DMS 273 treated with DMSO at 0.1 percent for 48 hours (cell line): ENCODE data around the gene AP5Z1.

Source experiments
- DNase-seq: peaks from one replicate; lab custom pipeline; 2025; lab: John Stamatoyannopoulos, UW

AP5Z1 gene

DNA sequence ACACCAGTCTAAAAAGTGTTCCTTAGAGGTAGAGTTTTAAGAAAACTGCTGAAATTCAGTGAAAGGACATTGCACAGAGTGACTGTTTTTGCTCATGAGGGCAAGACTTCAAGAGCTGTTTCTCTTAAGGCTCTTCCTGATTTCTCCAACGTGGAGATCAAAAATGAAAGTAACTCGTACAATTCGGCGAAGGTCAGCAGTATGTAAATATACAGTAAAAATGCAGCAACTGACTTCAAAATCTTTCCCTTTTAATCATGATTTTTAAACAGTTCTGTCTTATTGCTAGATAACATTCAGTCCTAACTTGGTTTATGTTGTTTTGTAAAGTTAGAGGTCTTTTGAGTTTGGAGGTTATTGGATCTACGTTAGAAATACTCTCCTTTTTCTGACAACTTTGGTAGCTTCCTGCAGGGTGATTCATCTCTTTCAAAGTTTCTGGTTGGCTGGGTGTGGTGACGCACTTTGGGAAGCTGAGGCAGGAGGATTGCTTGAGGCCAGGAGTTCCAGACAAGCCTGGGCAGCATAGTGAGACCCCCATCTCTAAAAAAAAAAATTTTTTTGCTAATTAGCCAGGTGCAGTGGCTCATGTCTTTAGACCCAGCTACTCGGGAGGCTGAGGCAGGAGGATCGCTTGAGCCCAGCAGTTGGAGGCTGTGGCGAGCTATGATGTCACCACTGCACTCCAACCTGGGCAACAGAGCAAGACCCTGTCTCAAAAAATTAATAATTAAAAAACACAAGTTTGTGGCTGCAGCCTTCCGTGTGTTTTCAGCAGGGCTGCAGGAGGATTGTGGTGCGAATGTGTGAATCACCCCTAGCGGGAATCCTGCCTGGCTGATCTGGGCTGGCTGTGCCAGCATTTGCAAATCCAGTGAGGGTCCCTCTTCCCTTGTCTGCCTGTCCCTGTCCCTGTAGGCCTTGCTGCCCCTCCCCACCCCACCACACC lies 29.2 kb upstream of the AP5Z1 start:
- no peak for DNase-seq

DNA sequence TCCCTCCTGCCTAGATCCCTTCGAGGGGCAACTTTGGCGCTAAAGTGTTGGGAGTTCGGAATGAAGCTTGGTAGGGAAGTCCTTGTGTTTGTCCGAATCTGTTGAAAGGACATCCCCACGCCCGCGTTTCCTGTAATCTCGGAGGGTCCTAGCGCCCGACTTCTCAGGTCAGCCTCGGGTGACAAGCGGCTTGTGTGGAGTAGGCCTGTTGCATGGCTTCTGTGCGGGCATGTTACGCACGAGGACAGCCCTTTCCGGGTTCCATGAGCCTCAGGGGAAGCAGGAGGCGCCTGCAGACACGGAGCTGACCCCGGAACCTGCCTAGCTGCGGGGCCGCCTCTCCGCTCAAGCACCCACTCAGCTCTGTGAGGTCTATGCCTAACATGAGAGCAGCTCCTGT lies 28.4 kb upstream of the AP5Z1 start:
- DNase-seq: no peak

DNA sequence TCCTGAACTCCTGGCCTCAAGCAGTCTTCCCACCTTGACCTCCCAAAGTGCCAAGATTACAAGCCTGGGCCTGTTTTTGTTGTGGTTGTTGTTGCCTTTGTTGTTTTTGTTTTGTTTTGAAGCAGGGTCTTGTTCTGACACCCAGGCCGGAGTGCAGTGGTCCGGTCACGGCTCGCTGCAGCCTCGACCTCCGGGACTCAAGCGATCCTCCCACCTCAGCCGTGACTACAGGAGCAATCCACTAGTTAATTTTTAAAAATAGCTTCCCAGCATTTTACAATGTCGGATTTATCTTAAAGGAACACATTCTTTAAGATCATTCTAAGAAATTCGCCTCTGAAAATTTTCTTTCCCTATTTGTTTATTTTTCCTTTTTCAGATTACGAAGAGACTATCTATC lies 27.7 kb upstream of the AP5Z1 start:
- no peak for DNase-seq

DNA sequence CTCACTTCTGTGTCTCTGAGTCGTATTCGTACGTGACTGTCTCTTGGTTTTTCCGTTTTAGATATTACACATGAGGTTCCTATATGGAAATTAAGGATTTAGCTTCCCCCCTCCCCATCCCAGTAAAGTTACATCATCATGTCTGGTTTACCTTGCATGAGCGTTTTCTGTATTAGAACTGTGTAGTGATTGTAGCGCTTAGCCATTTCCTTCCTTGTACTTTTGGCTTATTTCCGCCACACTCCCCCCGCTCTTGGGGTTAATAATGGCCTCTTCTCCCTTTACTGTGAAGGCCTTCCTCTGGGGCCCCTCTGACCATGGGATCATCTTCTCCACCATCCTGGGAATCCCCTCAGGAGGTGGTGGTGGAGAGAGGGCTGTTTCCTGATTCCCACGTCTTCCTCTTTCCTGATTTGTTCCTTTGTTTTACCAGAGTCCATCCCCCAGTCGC lies 27.2 kb upstream of the AP5Z1 start:
- no peak for DNase-seq

DNA sequence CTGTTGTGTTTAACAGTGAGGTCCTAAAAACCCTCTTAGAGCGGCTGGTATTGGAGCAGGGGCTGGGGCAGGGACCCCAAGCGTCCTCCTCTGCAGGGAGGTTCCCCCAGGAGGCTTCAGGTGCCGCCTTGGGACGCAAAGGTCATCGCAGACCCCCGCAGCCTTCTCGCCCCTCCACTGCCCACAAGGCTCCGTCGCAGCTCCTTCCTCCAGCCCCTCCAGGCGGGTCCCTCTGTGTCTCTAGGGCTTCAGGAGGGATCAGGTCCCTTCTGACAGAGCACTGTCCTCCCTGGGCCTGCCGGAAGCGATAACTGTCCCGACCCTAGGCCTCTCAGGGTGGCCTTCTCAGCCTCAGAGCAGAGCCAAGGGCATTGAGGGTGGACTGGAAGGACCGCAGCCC lies 26.1 kb upstream of the AP5Z1 start:
- no peak for DNase-seq

DNA sequence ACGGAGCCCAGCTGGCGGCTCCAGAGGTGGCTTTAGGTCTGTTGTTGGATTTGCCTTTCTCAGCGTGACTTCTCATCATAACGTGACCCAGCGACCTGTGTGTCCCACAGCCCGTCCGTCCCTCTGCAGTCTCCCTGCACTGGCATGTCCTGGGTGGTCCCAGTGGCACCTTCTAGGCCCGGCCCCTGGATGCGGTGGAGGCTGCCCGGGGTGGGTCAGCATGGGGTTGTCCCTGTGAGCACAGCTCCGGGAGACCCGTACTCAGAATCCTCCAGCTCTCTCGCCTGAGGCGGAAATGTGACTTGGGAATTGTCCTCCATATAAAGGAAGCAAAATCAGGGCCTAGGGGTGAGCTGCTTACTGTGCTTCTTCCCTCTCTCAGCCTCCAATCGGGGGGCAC lies 25.6 kb upstream of the AP5Z1 start:
- DNase-seq: no peak

DNA sequence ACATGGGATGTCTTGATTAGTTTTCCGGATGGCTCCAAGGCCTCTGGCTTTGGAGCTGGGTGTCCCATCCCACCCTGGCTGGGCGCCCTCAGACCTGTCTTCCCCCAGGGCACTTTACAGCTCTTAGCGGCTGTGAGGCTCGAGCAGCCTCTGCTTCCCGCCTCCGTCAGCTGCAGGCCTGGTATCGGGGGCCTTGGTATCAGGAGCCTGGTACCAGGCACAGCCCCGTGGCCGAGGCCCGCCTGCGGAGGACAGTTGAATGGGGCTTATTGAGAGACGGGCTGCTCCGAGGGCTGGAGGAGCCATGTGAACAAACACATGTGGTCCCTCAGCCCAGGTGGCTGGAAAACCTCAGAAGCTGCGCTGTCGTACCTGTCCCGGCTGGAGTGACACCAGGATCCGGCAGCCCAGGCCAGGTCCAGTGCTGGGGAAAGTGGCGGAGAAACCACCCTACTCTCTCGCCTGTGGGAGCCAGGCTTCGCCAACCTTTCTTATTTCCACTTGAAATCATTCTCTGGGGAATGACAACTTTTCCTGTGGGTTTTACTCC lies 23.9 kb upstream of the AP5Z1 start:
- no peak for DNase-seq

DNA sequence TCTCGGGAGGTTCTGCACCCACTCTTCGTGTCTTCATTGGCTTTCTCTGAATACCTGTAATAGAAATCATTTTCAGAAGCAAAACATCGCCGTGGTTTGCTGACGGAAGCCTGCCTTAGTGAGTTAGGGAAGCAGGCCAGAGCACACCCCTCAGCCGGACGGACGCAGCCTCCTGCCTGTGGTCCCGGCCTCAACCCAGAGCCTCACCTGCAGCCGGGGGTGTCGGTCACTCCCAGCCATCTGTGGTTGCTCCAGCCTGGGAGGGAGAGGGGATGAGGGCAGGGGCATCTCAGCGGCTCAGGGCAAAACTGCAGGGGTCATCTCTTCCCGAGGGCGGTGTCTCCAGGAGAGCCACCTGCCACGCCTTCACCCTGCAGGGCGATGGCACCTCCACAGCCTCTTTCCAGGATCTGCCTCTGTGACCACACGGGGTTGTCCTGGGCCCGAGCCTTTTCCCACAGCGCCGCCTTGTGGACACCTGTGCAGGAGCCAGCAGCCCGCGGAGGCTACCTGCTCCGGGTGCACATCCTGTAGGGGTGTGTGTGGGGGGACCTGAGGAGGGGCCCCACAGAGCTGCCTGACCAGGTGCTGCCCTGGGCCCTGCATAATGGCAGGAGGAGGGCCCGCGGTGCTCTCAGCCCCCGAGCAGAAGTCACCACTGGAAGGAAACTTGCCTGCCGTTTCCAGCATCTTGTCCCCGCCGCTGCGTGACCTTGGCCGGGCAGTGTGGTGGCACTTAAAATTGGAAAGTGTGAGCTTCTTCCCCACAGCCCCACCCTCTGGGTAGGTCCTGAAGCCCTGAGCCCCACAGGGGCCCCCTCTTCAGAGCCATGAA lies 21.6 kb upstream of the AP5Z1 start:
- DNase-seq: no peak

DNA sequence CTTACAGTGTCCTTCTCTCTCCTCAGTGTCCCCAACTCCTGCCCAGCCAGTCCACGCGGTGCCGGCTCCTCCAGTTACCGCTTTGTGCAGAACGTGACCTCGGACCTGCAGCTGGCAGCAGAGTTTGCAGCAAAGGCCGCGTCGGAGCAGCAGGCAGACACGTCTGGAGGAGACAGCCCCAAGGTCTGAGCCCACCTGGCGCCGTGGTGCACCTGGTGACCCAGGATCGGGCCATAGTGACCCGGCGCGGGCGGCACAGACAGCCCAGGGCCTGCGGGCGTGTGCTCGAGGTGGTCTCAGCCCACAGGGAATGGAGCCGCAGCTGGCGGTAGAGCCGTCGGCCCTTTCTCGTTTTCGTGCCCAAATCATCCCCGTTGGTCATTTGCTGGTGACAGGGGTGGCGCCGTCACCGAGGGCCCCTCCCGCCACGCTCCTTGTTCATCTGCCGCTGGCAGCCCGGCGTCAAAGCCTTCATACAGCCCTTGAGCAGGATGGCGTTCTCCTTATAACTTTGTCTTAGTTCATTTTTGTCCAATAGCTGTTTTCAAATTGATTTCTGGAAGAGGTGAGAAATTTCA lies 20.9 kb upstream of the AP5Z1 start:
- no peak for DNase-seq

DNA sequence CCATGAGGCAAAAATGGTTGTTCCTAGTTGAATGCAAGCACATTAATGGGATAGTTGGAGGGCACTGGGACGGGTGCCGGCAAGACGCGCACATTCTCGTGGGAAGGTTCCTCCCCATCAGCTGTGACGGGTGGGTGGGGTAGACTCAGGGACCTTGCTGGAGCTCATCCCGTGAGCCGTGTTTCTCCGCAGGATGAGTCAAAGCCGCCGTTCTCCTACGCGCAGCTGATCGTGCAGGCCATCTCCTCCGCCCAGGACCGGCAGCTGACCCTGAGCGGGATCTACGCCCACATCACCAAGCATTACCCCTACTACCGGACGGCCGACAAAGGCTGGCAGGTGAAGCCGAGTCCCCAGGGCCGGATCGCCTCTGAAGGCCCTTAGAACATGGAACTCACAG lies 20.4 kb upstream of the AP5Z1 start:
- DNase-seq: no peak

DNA sequence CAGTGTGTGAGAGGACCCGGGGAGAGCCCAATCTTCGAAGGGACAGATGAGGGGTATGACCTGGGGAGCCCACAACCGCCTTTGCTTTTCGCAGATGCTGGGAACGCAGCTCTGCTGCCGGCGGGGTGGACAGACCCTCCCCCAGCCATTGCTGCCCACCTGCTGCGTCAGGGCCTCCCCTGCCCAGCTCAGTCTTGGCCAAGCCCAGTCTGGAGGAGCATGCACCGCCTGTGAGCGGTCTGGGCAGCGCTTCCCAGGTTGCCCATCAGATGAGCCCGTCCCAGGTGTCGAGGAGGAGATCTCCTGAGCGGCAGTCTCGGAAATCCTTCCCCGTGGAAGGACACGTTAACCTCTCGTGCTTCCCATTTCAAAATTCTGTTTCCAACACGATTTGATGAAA lies 17.3 kb upstream of the AP5Z1 start:
- no peak for DNase-seq

DNA sequence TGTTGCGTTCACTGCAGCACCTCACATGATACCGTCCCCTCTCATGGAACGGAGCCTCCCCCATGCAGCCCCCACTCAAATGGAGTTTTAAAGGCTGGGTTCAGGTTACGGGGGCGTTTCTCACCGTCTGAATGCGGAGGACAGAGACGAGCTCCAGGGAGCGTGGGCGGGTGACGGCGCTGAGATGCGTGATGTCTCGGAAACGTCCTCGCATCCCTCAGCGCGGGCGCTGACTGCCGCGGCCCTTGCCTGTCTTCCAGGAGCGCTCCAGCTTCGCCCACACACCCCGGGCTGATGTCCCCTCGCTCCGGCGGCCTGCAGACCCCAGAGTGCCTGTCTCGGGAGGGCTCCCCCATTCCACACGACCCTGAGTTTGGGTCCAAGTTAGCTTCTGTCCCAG lies 16.6 kb upstream of the AP5Z1 start:
- no peak for DNase-seq

DNA sequence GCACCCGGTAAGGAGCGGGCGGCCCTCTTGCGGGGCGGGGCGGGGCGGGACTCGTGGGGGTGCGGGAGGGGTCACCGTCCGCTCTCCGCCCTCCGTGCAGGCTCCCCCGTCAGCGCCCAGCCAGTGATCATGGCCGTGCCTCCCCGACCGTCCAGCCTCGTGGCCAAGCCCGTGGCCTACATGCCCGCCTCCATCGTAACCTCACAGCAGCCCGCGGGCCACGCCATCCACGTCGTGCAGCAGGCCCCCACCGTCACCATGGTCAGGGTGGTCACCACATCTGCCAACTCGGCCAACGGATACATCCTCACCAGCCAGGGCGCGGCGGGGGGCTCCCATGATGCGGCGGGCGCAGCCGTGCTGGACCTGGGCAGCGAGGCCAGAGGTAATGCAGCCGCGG lies 16.2 kb upstream of the AP5Z1 start:
- no peak for DNase-seq

DNA sequence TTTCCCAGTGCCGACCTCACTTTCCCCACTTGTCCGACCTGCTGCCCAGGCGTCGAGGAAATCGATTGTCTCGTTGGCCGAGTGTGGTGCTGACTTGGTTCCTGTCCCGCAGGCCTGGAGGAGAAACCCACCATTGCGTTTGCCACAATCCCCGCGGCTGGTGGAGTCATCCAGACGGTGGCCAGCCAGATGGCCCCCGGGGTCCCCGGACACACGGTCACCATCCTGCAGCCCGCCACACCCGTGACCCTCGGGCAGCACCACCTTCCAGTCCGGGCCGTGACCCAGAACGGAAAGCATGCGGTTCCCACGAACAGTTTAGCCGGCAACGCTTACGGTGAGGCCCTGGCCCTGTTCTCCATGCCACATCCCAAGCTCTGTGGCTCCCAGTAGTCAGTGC lies 14.5 kb upstream of the AP5Z1 start:
- no peak for DNase-seq

DNA sequence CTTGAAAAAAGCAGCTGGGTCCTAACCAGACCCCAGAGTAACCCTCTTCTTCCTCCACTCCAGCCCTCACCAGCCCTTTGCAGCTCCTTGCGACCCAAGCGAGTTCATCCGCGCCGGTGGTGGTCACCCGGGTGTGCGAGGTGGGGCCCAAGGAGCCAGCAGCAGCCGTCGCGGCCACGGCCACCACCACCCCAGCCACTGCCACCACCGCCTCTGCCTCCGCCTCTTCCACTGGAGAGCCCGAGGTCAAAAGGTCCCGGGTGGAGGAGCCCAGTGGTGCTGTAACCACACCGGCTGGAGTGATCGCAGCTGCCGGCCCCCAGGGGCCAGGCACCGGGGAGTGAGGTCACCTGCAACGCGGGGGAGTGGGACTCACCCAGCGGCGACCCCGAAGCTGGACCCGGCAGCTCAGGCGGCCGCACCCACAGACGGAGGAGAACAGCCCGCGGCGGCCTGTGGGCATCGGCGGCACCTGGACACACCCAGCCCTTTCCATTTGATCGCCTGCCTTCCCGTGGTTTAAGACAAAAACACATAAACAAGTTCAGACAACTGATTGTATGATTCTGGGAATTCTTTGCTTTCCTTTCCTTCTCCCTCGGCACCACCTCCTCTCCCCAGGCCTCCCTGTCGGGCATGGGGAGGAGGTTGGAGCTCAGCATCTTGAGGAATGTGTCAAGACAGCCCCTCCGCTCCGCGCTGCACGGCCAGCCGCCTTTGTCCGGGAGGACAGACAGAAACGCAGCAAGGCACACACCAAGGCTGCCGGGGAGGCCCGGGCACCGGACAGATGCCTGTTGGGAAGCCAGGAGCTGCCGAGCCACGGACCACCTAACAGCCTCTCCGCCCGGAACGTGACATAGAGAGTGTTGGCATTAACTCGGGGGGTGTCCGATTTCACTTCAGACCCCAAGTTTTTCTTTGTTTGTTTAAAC lies 13.0 kb upstream of the AP5Z1 start:
- no peak for DNase-seq

DNA sequence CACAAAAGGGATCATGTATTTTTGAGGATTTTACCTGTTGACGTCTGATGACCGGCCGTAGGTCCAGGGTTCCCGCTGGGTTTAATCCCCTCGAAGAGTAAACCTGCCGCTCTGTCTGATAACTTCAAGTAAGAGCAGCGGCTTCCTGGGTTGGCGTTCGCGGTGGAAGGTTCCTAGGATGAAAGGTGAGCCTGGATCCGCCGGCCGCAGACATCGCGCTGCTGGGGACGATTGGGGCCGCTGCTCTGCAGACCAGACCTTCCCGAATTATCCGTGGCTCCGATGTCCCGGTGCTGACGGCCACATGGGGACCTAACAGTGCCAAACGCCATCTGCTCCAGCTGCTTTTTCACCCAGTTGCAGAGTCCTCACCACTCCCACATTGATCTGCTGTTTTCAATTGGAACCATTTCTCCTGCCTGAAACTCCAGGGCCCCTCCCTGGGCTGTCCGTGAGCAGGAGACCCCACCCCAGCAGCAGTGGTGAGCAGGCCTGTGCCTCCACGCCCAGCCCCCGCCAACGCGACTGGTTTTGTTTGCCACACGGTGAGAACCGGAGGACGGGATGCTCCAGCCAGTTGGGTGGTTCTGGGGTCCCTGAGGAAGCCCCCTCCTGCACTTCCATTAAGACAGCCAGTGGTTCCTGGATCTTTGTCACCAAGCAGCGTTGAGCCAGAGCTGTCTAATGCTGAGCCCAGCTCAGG lies 12.2 kb upstream of the AP5Z1 start:
- DNase-seq: no peak

DNA sequence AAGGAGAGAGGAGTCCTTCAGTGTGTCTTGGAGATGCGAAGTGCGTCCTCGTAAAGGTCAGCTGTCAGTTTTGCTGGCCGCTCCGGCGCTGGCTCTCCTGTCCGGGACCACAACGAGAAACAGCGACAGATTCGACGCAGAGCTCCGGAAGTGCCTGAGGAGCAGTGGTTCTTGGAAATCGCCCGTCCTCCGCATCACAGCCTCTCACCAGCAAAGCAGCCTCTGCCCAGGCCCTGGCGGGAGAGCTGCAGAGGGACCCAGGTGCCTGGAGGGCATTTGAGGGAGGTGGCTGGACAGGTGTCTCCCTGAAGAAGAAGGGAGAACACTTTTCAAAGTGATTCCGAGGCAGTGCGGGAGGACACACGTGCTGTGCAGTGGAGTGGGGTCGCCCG lies 11.6 kb upstream of the AP5Z1 start:
- no peak for DNase-seq

DNA sequence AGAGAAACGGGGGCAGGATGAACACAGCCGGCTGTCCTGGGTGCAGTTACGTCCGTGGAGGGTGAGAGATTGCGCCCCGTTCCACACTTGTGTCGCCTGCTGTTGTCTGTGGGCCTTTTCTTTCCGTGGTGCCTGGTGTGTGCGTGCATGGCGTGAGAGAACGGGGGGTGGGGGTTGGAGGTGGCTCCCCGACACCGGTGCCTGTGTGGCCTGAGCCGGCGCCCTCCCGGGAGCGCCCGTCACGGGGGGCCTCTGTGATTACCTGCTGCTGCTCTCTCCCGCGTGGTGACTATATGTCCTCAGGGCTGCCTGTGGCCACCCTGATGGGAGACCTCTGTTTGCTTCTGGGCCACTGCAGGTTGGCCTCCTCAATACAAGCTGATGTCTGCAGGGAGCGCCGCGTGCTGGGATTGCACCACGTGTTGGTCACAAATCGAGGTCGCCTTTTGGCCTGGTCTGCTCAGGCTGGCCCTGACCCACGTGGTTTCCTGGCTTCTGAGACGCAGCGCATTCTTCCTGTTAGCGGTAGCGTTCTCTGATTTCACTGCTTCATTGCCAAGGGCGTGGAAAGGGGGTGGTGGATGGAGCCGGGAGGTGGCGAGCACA lies 10.9 kb upstream of the AP5Z1 start:
- DNase-seq: no peak

DNA sequence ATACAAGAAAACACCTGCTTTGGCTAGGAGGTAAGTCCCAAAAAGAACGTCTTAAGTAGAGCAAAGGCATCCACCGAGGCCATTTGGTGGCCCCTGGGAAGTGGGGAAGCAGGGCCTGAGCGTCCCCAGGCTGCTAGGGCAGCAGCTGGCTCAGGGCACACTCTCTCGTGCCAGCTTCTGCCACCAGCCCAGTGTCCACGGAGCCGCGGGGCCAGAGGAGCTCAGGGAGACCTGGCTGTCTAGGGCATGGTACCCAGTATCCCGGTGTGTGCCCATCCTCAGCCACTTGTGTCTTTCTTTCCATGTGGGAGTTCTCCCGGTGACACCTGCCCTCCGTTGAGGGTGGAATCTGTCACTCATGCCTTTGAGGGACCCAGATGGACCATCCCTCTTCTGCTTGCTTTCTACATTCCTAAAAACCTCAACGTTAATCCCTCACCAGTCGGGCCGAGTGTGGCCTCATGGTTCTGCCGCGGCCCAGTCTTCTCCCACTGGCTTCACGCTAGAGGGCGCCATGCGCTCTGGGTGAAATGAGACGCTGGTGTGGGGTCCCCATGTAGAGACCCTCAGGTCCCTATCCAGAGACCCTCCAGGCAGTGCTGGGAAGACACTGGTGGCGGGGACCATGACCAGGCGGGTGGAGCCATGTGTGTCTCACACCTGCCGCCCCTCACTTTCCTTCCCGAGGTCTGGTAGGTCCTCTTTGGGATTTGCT lies 9.5 kb upstream of the AP5Z1 start:
- no peak for DNase-seq
